ENCODE measurements around the gene RGS19. TPM values are rescaled to one million over a fixed set of nuclear protein-coding genes. Genes with fewer than 3 reads are reported as not detected.

Gene RGS19
- total and polyA plus RNA-seq, 2 donors, result 27.2 to 42.8 TPM

DNA sequence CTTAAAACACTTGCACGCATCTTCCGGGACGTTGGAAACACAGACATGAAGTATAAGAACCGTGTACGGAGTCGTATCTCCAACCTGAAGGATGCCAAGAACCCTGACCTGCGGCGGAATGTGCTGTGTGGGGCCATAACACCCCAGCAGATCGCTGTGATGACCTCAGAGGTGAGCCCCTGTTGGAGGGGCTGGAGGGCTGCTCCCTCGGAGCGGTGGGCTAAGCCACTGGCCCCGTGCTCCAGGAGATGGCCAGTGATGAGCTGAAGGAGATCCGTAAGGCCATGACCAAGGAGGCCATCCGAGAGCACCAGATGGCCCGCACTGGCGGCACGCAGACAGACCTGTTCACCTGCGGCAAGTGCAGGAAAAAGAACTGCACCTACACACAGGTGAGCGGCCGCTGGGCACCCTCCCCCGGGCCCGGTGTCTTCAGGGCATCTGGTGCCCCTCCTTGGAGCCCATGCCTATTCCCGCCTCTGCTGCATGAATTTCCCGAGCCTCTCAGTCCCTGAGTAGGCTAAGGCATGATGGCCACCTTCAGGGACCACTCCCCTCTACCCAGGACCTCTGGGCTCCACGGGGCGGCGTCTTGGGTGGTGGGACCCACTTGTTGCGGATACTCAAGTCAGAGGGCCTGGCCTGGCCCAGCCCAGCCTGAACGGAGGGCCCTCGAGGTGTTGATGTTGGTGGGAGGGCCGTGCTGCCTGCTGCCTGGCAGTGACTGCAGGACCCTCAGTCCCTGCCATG lies 8.9 kb downstream of the RGS19 start:
- H3K27me3 ChIP-seq (ENCODE audit: control insufficient read depth in 2 of 2, insufficient read depth in 1 of 2, low read length in 1 of 2), result no peaks in the 10 kb centered on the region
- no peaks in the 10 kb centered on the region for H3K9me3 ChIP-seq (ENCODE audit: control insufficient read depth in 2 of 2, insufficient read depth in 1 of 2, low read length in 1 of 2)
- WGBS, result 98% methylated on average over 31 of the region's 31 CpGs
- no peak for DNase-seq (ENCODE audit: low read depth in 6 of 9, low spot score in 9 of 9)
- H3K4me1 ChIP-seq (ENCODE audit: control insufficient read depth in 2 of 2, insufficient read depth in 2 of 2, low read length in 2 of 2), result peaks cover 8 to 26% of the 10 kb centered on the region in 2 donors
- no peak overlapping the region for H3K27ac ChIP-seq (ENCODE audit: low read depth in 1 of 2, low read length in 1 of 2)
- peaks cover 31 to 37% of the 10 kb centered on the region in 2 donors for H3K36me3 ChIP-seq (ENCODE audit: control insufficient read depth in 2 of 2, insufficient read depth in 2 of 2, low read length in 1 of 2)
- H3K4me3 ChIP-seq (ENCODE audit: low read length in 2 of 2), result no peak overlapping the region

DNA sequence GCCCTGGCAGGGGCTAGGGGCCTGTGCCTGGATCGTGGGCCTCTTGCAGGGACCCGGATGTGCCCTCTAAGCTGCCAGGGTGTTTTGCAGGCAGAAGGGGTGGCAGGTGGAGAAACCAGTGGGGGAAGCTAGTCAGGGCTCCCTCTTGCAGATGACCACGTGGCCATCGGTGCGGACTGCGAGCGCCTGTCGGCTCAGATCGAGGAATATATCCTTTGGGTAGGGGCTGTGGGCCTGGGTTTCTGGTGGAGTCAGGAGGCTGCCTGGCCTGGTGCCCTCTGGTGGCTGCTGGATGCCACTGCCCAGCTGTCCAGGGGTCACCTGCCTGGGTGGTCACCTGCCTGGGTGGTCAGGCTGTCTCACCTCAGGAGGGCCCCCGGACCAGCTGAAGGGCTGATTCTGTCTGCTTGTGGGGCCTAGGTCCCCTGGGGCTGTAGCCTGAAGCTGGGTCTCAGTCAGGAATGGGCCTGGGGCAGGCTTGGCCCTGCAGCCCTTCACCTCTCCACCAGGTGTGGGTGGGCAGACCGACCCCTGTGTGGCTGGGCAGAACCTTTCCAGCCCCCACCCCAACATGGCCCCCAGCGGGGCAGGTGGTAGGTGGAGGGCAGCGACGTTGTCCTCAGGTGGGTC lies 9.6 kb downstream of the RGS19 start:
- Histone ChIP-seq H3K4me1 (ENCODE audit: control insufficient read depth in 2 of 2, insufficient read depth in 2 of 2, low read length in 2 of 2) (peaks cover 14 to 33% of the 10 kb centered on the region in 2 donors), H3K27ac (ENCODE audit: low read depth in 1 of 2, low read length in 1 of 2) (no peak overlapping the region)
- WGBS, result 79% methylated on average over 14 of the region's 14 CpGs

DNA sequence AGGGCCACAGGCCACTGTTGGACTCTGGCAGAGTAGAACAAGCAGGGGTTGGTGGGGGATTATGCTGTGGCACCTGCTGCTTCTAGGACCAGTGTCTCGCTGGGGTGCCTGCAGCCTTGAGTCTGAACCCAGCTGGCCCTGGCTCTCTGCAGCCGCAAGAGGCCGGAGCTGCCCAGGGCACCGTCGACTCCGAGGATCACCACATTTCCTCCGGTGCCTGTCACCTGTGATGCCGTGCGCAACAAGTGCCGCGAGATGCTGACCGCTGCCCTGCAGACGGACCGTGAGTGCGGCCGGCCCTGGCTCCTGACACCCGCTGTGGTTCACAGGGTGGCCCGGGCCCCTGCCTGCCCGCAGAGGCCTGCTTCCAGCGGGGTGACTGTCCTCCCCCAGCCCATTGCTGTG lies 10.1 kb downstream of the RGS19 start:
- Histone ChIP-seq H3K27ac (ENCODE audit: low read depth in 1 of 2, low read length in 1 of 2) (no peak overlapping the region), H3K27me3 (ENCODE audit: control insufficient read depth in 2 of 2, insufficient read depth in 1 of 2, low read length in 1 of 2) (no peaks in the 10 kb centered on the region), H3K4me3 (ENCODE audit: low read length in 2 of 2) (no peak overlapping the region), H3K36me3 (ENCODE audit: control insufficient read depth in 2 of 2, insufficient read depth in 2 of 2, low read length in 1 of 2) (peaks cover 19 to 25% of the 10 kb centered on the region in 2 donors), H3K9me3 (ENCODE audit: control insufficient read depth in 2 of 2, insufficient read depth in 1 of 2, low read length in 1 of 2) (no peaks in the 10 kb centered on the region), H3K4me1 (ENCODE audit: control insufficient read depth in 2 of 2, insufficient read depth in 2 of 2, low read length in 2 of 2) (peaks cover 19 to 38% of the 10 kb centered on the region in 2 donors)
- DNase-seq (ENCODE audit: low read depth in 6 of 9, low spot score in 9 of 9), result no peak
- 93% methylated on average over 20 of the region's 20 CpGs for WGBS

More for the DNA sequence above, 9.6 kb downstream of the RGS19 start:
- Histone ChIP-seq H3K36me3 (ENCODE audit: control insufficient read depth in 2 of 2, insufficient read depth in 2 of 2, low read length in 1 of 2) (peaks cover 24 to 30% of the 10 kb centered on the region in 2 donors), H3K9me3 (ENCODE audit: control insufficient read depth in 2 of 2, insufficient read depth in 1 of 2, low read length in 1 of 2) (no peaks in the 10 kb centered on the region), H3K27me3 (ENCODE audit: control insufficient read depth in 2 of 2, insufficient read depth in 1 of 2, low read length in 1 of 2) (no peaks in the 10 kb centered on the region), H3K4me3 (ENCODE audit: low read length in 2 of 2) (no peak overlapping the region)
- DNase-seq (ENCODE audit: low read depth in 6 of 9, low spot score in 9 of 9), result no peak

GRCh38 chr20:64068386-64069208 lies 10.7 kb downstream of the RGS19 start:
- no peak overlapping the region for H3K4me3 ChIP-seq (ENCODE audit: low read length in 2 of 2)
- H3K27me3 ChIP-seq (ENCODE audit: control insufficient read depth in 2 of 2, insufficient read depth in 1 of 2, low read length in 1 of 2), result no peaks in the 10 kb centered on the region
- peaks cover 0 to 2% of the 10 kb centered on the region in 2 donors for H3K9me3 ChIP-seq (ENCODE audit: control insufficient read depth in 2 of 2, insufficient read depth in 1 of 2, low read length in 1 of 2)
- WGBS, result 70% methylated on average over 12 of the region's 12 CpGs
- no peak overlapping the region for H3K27ac ChIP-seq (ENCODE audit: low read depth in 1 of 2, low read length in 1 of 2)
- peaks cover 13 to 19% of the 10 kb centered on the region in 2 donors for H3K36me3 ChIP-seq (ENCODE audit: control insufficient read depth in 2 of 2, insufficient read depth in 2 of 2, low read length in 1 of 2)
- DNase-seq (ENCODE audit: low read depth in 6 of 9, low spot score in 9 of 9), result no peak
- peaks cover 25 to 44% of the 10 kb centered on the region in 2 donors for H3K4me1 ChIP-seq (ENCODE audit: control insufficient read depth in 2 of 2, insufficient read depth in 2 of 2, low read length in 2 of 2)

- Histone ChIP-seq H3K4me1 (ENCODE audit: control insufficient read depth in 2 of 2, insufficient read depth in 2 of 2, low read length in 2 of 2) (peaks cover 27 to 47% of the 10 kb centered on the region in 2 donors), H3K27ac (ENCODE audit: low read depth in 1 of 2, low read length in 1 of 2) (no peak overlapping the region), H3K36me3 (ENCODE audit: control insufficient read depth in 2 of 2, insufficient read depth in 2 of 2, low read length in 1 of 2) (peaks cover 7 to 11% of the 10 kb centered on the region in 2 donors), H3K4me3 (ENCODE audit: low read length in 2 of 2) (no peak overlapping the region), H3K27me3 (ENCODE audit: control insufficient read depth in 2 of 2, insufficient read depth in 1 of 2, low read length in 1 of 2) (no peaks in the 10 kb centered on the region), H3K9me3 (ENCODE audit: control insufficient read depth in 2 of 2, insufficient read depth in 1 of 2, low read length in 1 of 2) (peaks cover 0 to 2% of the 10 kb centered on the region in 2 donors)
- no peak for DNase-seq (ENCODE audit: low read depth in 6 of 9, low spot score in 9 of 9)
- WGBS, result 85% methylated on average over 12 of the region's 12 CpGs
These were observed 11.5 kb downstream of the RGS19 start for GRCh38 chr20:64067733-64068307.

DNA sequence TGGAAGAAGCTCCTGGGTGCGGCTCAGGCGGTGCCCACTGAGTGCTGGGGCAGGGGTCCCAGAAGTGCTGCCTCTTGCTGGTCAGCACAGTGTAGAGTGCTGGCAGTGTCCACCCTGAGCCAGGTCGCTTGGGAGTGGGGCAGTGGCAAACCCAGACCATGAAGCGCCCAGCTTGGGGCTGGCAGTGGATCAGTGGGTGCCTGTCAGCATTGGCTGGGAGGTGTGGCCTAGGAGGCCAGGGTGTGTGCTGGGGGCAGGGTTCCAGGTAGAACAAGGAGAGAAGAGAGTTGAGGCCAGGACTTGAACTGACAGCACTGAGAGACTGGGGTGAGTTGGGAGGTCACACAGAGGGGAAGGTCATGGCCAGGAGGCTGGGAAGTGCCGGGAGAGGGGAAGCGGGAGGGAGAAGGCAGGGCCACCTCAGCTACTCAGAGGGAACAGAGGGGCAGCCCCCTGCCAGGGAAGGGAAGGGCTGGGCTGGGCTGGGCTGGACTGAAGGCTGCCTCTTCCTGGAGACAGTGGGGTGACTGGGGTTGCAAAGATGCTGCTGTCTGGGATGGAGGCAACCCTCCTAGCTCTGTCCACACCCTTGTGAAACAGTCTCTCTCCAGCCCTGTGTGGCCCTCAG lies 12.2 kb downstream of the RGS19 start:
- 82% methylated on average over 6 of the region's 6 CpGs for WGBS
- H3K27ac ChIP-seq (ENCODE audit: low read depth in 1 of 2, low read length in 1 of 2), result no peak overlapping the region
- H3K27me3 ChIP-seq (ENCODE audit: control insufficient read depth in 2 of 2, insufficient read depth in 1 of 2, low read length in 1 of 2), result no peaks in the 10 kb centered on the region
- peaks cover 0 to 4% of the 10 kb centered on the region in 2 donors for H3K36me3 ChIP-seq (ENCODE audit: control insufficient read depth in 2 of 2, insufficient read depth in 2 of 2, low read length in 1 of 2)
- no peak for DNase-seq (ENCODE audit: low read depth in 6 of 9, low spot score in 9 of 9)
- H3K4me3 ChIP-seq (ENCODE audit: low read length in 2 of 2), result no peak overlapping the region
- peaks cover 27 to 53% of the 10 kb centered on the region in 2 donors for H3K4me1 ChIP-seq (ENCODE audit: control insufficient read depth in 2 of 2, insufficient read depth in 2 of 2, low read length in 2 of 2)
- peaks cover 0 to 2% of the 10 kb centered on the region in 2 donors for H3K9me3 ChIP-seq (ENCODE audit: control insufficient read depth in 2 of 2, insufficient read depth in 1 of 2, low read length in 1 of 2)

DNA sequence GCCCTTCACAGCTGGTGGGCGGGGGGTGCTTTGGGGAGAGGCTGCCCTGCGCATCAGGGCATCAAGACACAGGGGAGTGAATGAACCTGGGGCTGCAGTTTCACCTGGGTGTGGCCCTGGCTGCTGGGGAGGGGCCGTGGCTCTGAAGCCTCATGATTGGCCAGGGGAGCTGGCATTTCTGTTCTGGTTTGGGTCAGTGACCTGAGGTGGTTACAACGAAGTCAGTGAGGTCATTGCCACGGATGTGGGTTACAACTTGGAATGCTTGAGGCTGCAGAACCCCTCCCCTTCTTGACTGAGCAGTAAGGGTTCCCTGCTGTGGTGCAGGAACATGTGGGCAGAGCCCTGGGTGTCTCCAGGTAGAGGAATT lies 13.4 kb downstream of the RGS19 start:
- Histone ChIP-seq H3K9me3 (ENCODE audit: control insufficient read depth in 2 of 2, insufficient read depth in 1 of 2, low read length in 1 of 2) (peaks cover 0 to 2% of the 10 kb centered on the region in 2 donors), H3K36me3 (ENCODE audit: control insufficient read depth in 2 of 2, insufficient read depth in 2 of 2, low read length in 1 of 2) (no peaks in the 10 kb centered on the region), H3K27ac (ENCODE audit: low read depth in 1 of 2, low read length in 1 of 2) (peak overlapping the region; percentile 53 to 93), H3K4me1 (ENCODE audit: control insufficient read depth in 2 of 2, insufficient read depth in 2 of 2, low read length in 2 of 2) (peaks cover 27 to 55% of the 10 kb centered on the region in 2 donors), H3K27me3 (ENCODE audit: control insufficient read depth in 2 of 2, insufficient read depth in 1 of 2, low read length in 1 of 2) (no peaks in the 10 kb centered on the region), H3K4me3 (ENCODE audit: low read length in 2 of 2) (no peak overlapping the region)
- 55% methylated on average over 5 of the region's 5 CpGs for WGBS
- DNase-seq (ENCODE audit: low read depth in 6 of 9, low spot score in 9 of 9), result peak in 1 of 9 donors; percentile 62

GRCh38 chr20:64065062-64065973 lies 14.0 kb downstream of the RGS19 start:
- peaks cover 27 to 55% of the 10 kb centered on the region in 2 donors for H3K4me1 ChIP-seq (ENCODE audit: control insufficient read depth in 2 of 2, insufficient read depth in 2 of 2, low read length in 2 of 2)
- H3K9me3 ChIP-seq (ENCODE audit: control insufficient read depth in 2 of 2, insufficient read depth in 1 of 2, low read length in 1 of 2), result peaks cover 0 to 2% of the 10 kb centered on the region in 2 donors
- peak in 5 of 9 donors; percentile 55 to 85 (median 69) for DNase-seq (ENCODE audit: low read depth in 6 of 9, low spot score in 9 of 9)
- peak overlapping the region; percentile 58 to 93 for H3K27ac ChIP-seq (ENCODE audit: low read depth in 1 of 2, low read length in 1 of 2)
- no peaks in the 10 kb centered on the region for H3K27me3 ChIP-seq (ENCODE audit: control insufficient read depth in 2 of 2, insufficient read depth in 1 of 2, low read length in 1 of 2)
- H3K36me3 ChIP-seq (ENCODE audit: control insufficient read depth in 2 of 2, insufficient read depth in 2 of 2, low read length in 1 of 2), result no peaks in the 10 kb centered on the region
- 41% methylated on average over 27 of the region's 27 CpGs for WGBS
- no peak overlapping the region for H3K4me3 ChIP-seq (ENCODE audit: low read length in 2 of 2)

All from thymus (tissue), 11 donors.